Right lobe of liver (tissue), 6 donors: ENCODE data around the gene ERC2. TPM values are rescaled to one million over a fixed set of nuclear protein-coding genes. Genes with fewer than 3 reads are reported as not detected.
A peak's percentile ranks its signal among the peaks of the same experiment; 100 is the strongest.

ENCODE experiments used
- ATAC-seq, 4 donors: fragments of 200-7000 bp; cut with Tn5 transposase; one replicate each; pipeline ENCODE4 v1.9.1; 2020; ENCODE audit warnings: mild to moderate bottlenecking in 4 of 4, moderate library complexity in 4 of 4
- DNase-seq, 3 donors: peaks; one replicate each; pipeline ENCODE4 v3.0.0-alpha.2; 2020
- H3K27ac ChIP-seq, 3 donors: fragments of 200-600 bp; one replicate each; pipeline ENCODE4 v1.8.0; 2022
- H3K27me3 ChIP-seq, 2 donors: fragments of 200-600 bp; one replicate each; pipeline ENCODE4 v1.8.0; 2022
- H3K36me3 ChIP-seq, 4 donors: fragments of 200-600 bp; sonication (generic) in 1 of 4; one replicate each; pipeline versions ENCODE4 v1.5.1 to v1.8.0; 2017 to 2022; ENCODE audit warnings: control low read depth in 1 of 4
- H3K4me1 ChIP-seq, 4 donors: fragments of 200-600 bp; sonication (generic) in 1 of 4; one replicate each; pipeline versions ENCODE4 v1.5.1 to v1.8.0; 2017 to 2022; ENCODE audit warnings: control low read depth in 1 of 4
- H3K4me3 ChIP-seq, 3 donors: fragments of 200-600 bp; one replicate each; pipeline ENCODE4 v1.8.0; 2022
- H3K9me3 ChIP-seq, 4 donors: fragments of 200-600 bp; sonication (generic) in 1 of 4; one replicate each; pipeline versions ENCODE4 v1.5.1 to v1.8.0; 2017 to 2022; ENCODE audit warnings: control low read depth in 1 of 4
- POLR2A ChIP-seq: fragments of 450-650 bp; IDR thresholded peaks from one replicate; pipeline ENCODE4 v1.6.1; 2017; ENCODE audit warnings: antibody characterized with exemption, mild to moderate bottlenecking
- WGBS: methylation state at CpG from one replicate; pipeline ENCODE4 v1.1.6; 2018; ENCODE audit warnings: low coverage, low lambda C conversion rate; ENCODE audit not compliant: insufficient coverage; ENCODE audit errors: missing lambda C conversion rate; 5-methylcytosine and 5-hydroxymethylcytosine counted together
- intact Hi-C, 2 donors: fragments of 100-400 bp; cut with DNase I; formaldehyde crosslinking; loops; one replicate each; pipeline versions ENCODE4 v1.11.2 to v1.14.1; 2022
- total RNA-seq, 6 experiments: library from RNA; depleted of rRNA in 2 of 6; stranded (reverse); fragments of >200 nt in 2 of 6; fragmentation: NEBNext Ultra II Directional in 3 of 6; extraction: Animal tissue kit (Norgen Biotek cat#: 25700) in 3 of 6; gene quantifications; one replicate each; pipeline versions ENCODE4 v1.1.0 to v1.2.4, GENCODE V29; 2016 to 2023
- TF ChIP-seq, protein P1 (sequence below), 4 donors: fragments of 200-600 bp in 3 of 4; fragments of 450-650 bp in 1 of 4; IDR thresholded peaks; one replicate each; pipeline versions ENCODE4 v1.5.1 to v1.8.0; 2016 to 2022; ENCODE audit warnings: antibody characterized with exemption in 4 of 4, mild to moderate bottlenecking in 2 of 4
- donor health status: DM: no; HTN: yes; CAD: no.
- donor health status: DM: no; HTN: no; CAD: no.
- donor health status: DM: no; HTN: no; CAD: no.
- donor health status: DM: no; HTN: yes; CAD: no.
- donor health status: DM: no; HTN: yes; CAD: no.

The ERC2 gene
- total RNA-seq, 6 experiments from 2014 or later, result not detected

DNA sequence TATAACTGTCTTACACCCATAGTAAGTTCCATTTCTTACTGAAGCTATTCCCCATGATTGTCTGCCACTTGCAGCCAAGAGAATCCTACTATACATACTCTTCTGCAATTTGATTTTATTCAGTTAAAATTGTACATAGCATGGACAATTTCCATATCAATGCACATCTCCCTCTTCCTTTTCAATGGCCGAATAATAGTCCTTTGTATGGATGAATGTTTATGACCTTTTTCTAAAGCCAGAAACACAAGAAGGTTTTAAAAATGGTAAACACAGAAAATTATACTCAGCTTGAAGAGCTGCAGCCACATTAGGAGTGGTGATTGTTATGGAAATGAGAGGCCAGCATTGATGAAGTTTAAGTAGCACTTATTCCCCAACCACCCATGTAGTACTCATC is 8.5 kb upstream of the ERC2 start:
- WGBS, result 33% methylated on average over 1 of the region's 1 CpG
- Histone ChIP-seq H3K9me3 (no peaks in the 10 kb centered on the region), H3K4me3 (no peak overlapping the region), H3K27ac (no peak overlapping the region), H3K4me1 (no peaks in the 10 kb centered on the region), H3K36me3 (no peaks in the 10 kb centered on the region), H3K27me3 (no peaks in the 10 kb centered on the region)
- intact Hi-C loops, result no loop called here
- ATAC-seq (no peak), DNase-seq (no peak)
- TF ChIP-seq, protein P1, sequence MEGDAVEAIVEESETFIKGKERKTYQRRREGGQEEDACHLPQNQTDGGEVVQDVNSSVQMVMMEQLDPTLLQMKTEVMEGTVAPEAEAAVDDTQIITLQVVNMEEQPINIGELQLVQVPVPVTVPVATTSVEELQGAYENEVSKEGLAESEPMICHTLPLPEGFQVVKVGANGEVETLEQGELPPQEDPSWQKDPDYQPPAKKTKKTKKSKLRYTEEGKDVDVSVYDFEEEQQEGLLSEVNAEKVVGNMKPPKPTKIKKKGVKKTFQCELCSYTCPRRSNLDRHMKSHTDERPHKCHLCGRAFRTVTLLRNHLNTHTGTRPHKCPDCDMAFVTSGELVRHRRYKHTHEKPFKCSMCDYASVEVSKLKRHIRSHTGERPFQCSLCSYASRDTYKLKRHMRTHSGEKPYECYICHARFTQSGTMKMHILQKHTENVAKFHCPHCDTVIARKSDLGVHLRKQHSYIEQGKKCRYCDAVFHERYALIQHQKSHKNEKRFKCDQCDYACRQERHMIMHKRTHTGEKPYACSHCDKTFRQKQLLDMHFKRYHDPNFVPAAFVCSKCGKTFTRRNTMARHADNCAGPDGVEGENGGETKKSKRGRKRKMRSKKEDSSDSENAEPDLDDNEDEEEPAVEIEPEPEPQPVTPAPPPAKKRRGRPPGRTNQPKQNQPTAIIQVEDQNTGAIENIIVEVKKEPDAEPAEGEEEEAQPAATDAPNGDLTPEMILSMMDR (IDR thresholded peaks at IDR 0.05), result no peak
- no peak for TF ChIP-seq POLR2A

DNA sequence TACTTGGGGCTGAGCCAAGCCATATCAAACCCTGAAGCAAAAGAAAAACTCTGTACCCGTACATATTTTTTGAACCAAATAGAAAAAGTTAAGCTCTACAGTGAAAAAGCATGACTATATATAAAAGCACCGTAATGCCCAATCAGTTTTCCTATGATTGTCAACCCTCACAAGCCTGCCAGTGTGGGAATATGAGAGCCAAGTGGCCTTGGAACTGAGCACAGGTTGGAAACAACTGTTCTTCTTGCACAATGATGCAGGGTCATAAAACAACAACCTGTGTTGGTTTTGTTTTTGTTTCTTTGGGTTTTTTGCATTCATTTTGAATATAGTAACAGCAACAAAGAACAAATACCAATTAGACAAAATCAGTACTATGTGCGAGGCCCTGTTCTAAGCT is 3.5 kb upstream of the ERC2 start:
- Histone ChIP-seq H3K27ac (no peak overlapping the region), H3K27me3 (peaks cover 0 to 12% of the 10 kb centered on the region in 2 donors), H3K4me3 (no peak overlapping the region), H3K36me3 (no peaks in the 10 kb centered on the region), H3K9me3 (no peaks in the 10 kb centered on the region), H3K4me1 (peaks cover 0 to 8% (median 0%) of the 10 kb centered on the region in 4 donors)
- ATAC-seq (peak in 1 of 4 donors; percentile 60), DNase-seq (no peak)
- WGBS, result 62% methylated on average over 3 of the region's 3 CpGs
- TF ChIP-seq, protein P1 (IDR thresholded peaks at IDR 0.05), result no peak
- TF ChIP-seq POLR2A, result no peak
- intact Hi-C loops, result no loop called here

GRCh38 chr3:56469141-56469540 is 874 bp upstream of the ERC2 start:
- no peaks in the 10 kb centered on the region for H3K9me3 ChIP-seq
- H3K4me1 ChIP-seq, result peaks cover 0 to 8% (median 0%) of the 10 kb centered on the region in 4 donors
- H3K36me3 ChIP-seq, result no peaks in the 10 kb centered on the region
- ATAC-seq (no peak), DNase-seq (no peak)
- 50% methylated on average over 2 of the region's 3 CpGs for WGBS
- H3K27ac ChIP-seq, result no peak overlapping the region
- TF ChIP-seq POLR2A, result no peak
- TF ChIP-seq, protein P1 (IDR thresholded peaks at IDR 0.05), result no peak
- intact Hi-C loops, result no loop called here
- H3K27me3 ChIP-seq, result peaks cover 0 to 12% of the 10 kb centered on the region in 2 donors
- H3K4me3 ChIP-seq, result no peak overlapping the region

DNA sequence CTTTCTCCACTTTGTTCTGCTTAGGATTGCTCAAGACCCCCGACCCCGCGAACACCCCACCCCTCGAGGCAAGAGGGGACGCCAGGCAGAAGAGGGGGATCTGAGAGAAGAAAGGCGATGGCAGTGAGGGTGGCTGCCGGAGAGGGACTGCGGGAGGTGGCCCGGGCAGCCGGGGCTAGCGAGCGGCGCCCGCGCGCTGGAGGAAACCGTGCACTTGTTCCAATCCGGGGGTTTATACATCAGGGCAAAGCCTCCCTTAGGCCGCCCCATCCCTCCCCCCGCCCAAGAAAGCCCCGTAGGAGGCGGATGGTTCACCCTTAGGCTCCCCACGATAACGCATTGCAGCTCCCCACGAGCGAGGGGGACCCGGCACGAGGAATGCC is 475 bp downstream of the ERC2 start:
- Histone ChIP-seq H3K4me3 (peak overlapping the region in 1 of 3 donors; percentile 39), H3K4me1 (peaks cover 0 to 8% (median 0%) of the 10 kb centered on the region in 4 donors), H3K27me3 (peaks cover 0 to 12% of the 10 kb centered on the region in 2 donors), H3K9me3 (no peaks in the 10 kb centered on the region), H3K36me3 (no peaks in the 10 kb centered on the region), H3K27ac (no peak overlapping the region)
- ATAC-seq (no peak), DNase-seq (no peak)
- 0% methylated on average over 16 of the region's 28 CpGs for WGBS
- no peak for TF ChIP-seq POLR2A
- TF ChIP-seq, protein P1 (IDR thresholded peaks at IDR 0.05), result no peak
- intact Hi-C loops, result no loop called here

GRCh38 chr3:56467108-56467507 is 1.2 kb downstream of the ERC2 start:
- Histone ChIP-seq H3K4me1 (peaks cover 0 to 8% (median 0%) of the 10 kb centered on the region in 4 donors), H3K27ac (no peak overlapping the region), H3K9me3 (no peaks in the 10 kb centered on the region), H3K36me3 (no peaks in the 10 kb centered on the region), H3K4me3 (peak overlapping the region in 1 of 3 donors; percentile 39), H3K27me3 (peaks cover 0 to 12% of the 10 kb centered on the region in 2 donors)
- ATAC-seq, result peak; percentile 45 to 62 (median 48)
- TF ChIP-seq, protein P1 (IDR thresholded peaks at IDR 0.05), result no peak
- TF ChIP-seq POLR2A, result no peak
- 3% methylated on average over 14 of the region's 14 CpGs for WGBS
- intact Hi-C loops, result no loop called here
- DNase-seq, result peak in 1 of 3 donors; percentile 23
